HepG2 (cell line): Measurements from ENCODE around the gene PEMT. TPM values are rescaled to one million over a fixed set of nuclear protein-coding genes. Genes with fewer than 3 reads are reported as not detected.

ENCODE experiments used
- ATAC-seq: fragments of 200-7000 bp; cut with Tn5 transposase; 3 replicates; pipeline ENCODE4 v1.9.1; 2020; ENCODE audit warnings: mild to moderate bottlenecking, moderate library complexity
- BruUV-seq: library from RNA; stranded (reverse); fragments of 400-500 nt; replicated peaks from 2 replicates; lab custom pipeline; 2021; lab: Mats Ljungman, UMichigan
- CTCF ChIA-PET: fragments of 300-600 bp; formaldehyde crosslinking; extraction: SDS; loops from one replicate; lab custom pipeline; 2021; ENCODE audit warnings: low total read pairs, inconsistent platforms, low intra/inter-chr PET ratio; lab: Yijun Ruan, JAX
- POLR2A ChIA-PET: fragments of 350-600 bp; sonication (Branson Sonifier 250); formaldehyde crosslinking; loops from one replicate; lab custom pipeline; 2020; ENCODE audit warnings: antibody characterized with exemption, inconsistent platforms; lab: Yijun Ruan, JAX
- DNase-seq: peaks from one replicate; pipeline ENCODE4 v3.0.0-alpha.2; 2015; ENCODE audit warnings: low spot score
- FAIRE-seq: peaks from 3 replicates; lab custom pipeline; 2011; peaks lifted over from hg19 to GRCh38; lab: Jason Lieb, UNC
- H2AFZ ChIP-seq: one replicate; pipeline ENCODE4 v1.6.1; 2011; ENCODE audit warnings: low read length, inconsistent platforms
- H3K27ac ChIP-seq: fragments of 300-600 bp; 3 replicates; pipeline ENCODE4 v1.8.0; 2011; ENCODE audit warnings: mixed run types, mild to moderate bottlenecking, mixed read lengths, low read length, inconsistent platforms; ENCODE audit not compliant: insufficient read depth; ENCODE audit errors: extremely low read length
- H3K27me3 ChIP-seq, 2 experiments: fragments of 200-600 bp in 1 of 2; 2 replicates in 1 of 2; 3 replicates in 1 of 2; pipeline versions ENCODE4 v1.6.0 to v1.8.0; 2011; ENCODE audit warnings: low read length in 2 of 2, mild to moderate bottlenecking in 2 of 2, moderate library complexity in 2 of 2, inconsistent platforms in 1 of 2; ENCODE audit not compliant: insufficient read depth in 2 of 2, control insufficient read depth in 1 of 2
- H3K36me3 ChIP-seq, 2 experiments: fragments of 200-600 bp in 1 of 2; replicated peaks in 1 of 2; 2 replicates in 1 of 2; 3 replicates in 1 of 2; pipeline versions ENCODE4 v1.5.1 to v1.8.0; 2011; ENCODE audit warnings: low read length in 2 of 2, inconsistent platforms in 1 of 2; ENCODE audit not compliant: insufficient read depth in 2 of 2, control insufficient read depth in 1 of 2
- H3K4me1 ChIP-seq: 2 replicates; pipeline ENCODE4 v1.5.1; 2012; ENCODE audit warnings: low read length, inconsistent platforms; ENCODE audit not compliant: insufficient read depth
- H3K4me2 ChIP-seq: 2 replicates; pipeline ENCODE4 v1.6.0; 2011; ENCODE audit warnings: low read depth, low read length, inconsistent platforms
- H3K4me3 ChIP-seq, 3 experiments: fragments of 200-600 bp in 1 of 3; sonication (generic), shearing (Covaris generic) in 1 of 3; replicated peaks in 1 of 3; 2 replicates each; pipeline ENCODE4 v1.5.1; 2011 to 2016; ENCODE audit warnings: low read length in 3 of 3, inconsistent platforms in 2 of 3, low read depth in 2 of 3, mild to moderate bottlenecking in 2 of 3, control low read depth in 1 of 3, mixed read lengths in 1 of 3; ENCODE audit not compliant: insufficient read depth in 1 of 3
- H3K79me2 ChIP-seq: one replicate; pipeline ENCODE4 v1.6.1; 2011; ENCODE audit warnings: low read length, inconsistent platforms; ENCODE audit not compliant: insufficient read depth
- H3K9ac ChIP-seq: 2 replicates; pipeline ENCODE4 v1.6.0; 2011; ENCODE audit warnings: mild to moderate bottlenecking, low read depth, low read length, inconsistent platforms; ENCODE audit not compliant: insufficient read depth
- H3K9me3 ChIP-seq: 2 replicates; pipeline ENCODE4 v1.5.1; 2012; ENCODE audit warnings: mild to moderate bottlenecking, low read length
- H4K20me1 ChIP-seq: 2 replicates; pipeline ENCODE4 v1.6.0; 2011; ENCODE audit warnings: inconsistent platforms, mild to moderate bottlenecking, low read length, moderate library complexity; ENCODE audit not compliant: insufficient read depth
- ATAD3A ChIP-seq: sonication (generic); formaldehyde crosslinking; IDR thresholded peaks from 2 replicates; pipeline ENCODE4 v1.4.0; 2020; ENCODE audit warnings: missing genetic modification reagents
- BRF2 ChIP-seq: sonication (generic); formaldehyde crosslinking; IDR thresholded peaks from 2 replicates; pipeline ENCODE4 v1.8.1; 2022; ENCODE audit warnings: mild to moderate bottlenecking, missing genetic modification reagents
- FOSL1 ChIP-seq: sonication (generic); formaldehyde crosslinking; IDR thresholded peaks from 2 replicates; pipeline ENCODE4 v1.9.0; 2021; ENCODE audit warnings: missing genetic modification reagents, borderline replicate concordance
- ISX ChIP-seq: sonication (generic); formaldehyde crosslinking; conservative IDR thresholded peaks from 2 replicates; pipeline ENCODE4 v1.5.0; 2020; ENCODE audit warnings: missing genetic modification reagents
- NKX3-1 ChIP-seq: sonication (generic); formaldehyde crosslinking; IDR thresholded peaks from 2 replicates; pipeline ENCODE4 v1.5.0; 2020; ENCODE audit warnings: missing genetic modification reagents
- SATB2 ChIP-seq: sonication (generic); formaldehyde crosslinking; IDR thresholded peaks from 2 replicates; pipeline ENCODE4 v1.5.0; 2020; ENCODE audit warnings: missing genetic modification reagents
- SRF ChIP-seq: IDR thresholded peaks from 2 replicates; pipeline ENCODE4 v1.6.1; 2011; ENCODE audit warnings: mild to moderate bottlenecking, low read depth, low read length, moderate library complexity
- ZFP62 ChIP-seq: sonication (generic); formaldehyde crosslinking; IDR thresholded peaks from 2 replicates; pipeline ENCODE4 v1.4.0; 2020; ENCODE audit warnings: missing genetic modification reagents
- ZNF160 ChIP-seq: sonication (generic); formaldehyde crosslinking; IDR thresholded peaks from 2 replicates; pipeline ENCODE4 v1.8.0; 2022; ENCODE audit warnings: mild to moderate bottlenecking, inconsistent platforms, missing genetic modification reagents
- ZNF251 ChIP-seq: sonication (generic); formaldehyde crosslinking; IDR thresholded peaks from 2 replicates; pipeline ENCODE4 v1.9.0; 2021; ENCODE audit warnings: mild to moderate bottlenecking, missing genetic modification reagents
- ZNF281 ChIP-seq: sonication (generic); formaldehyde crosslinking; IDR thresholded peaks from 2 replicates; pipeline ENCODE4 v1.4.0; 2020; ENCODE audit warnings: missing genetic modification reagents, borderline replicate concordance
- ZNF33B ChIP-seq: sonication (generic); formaldehyde crosslinking; IDR thresholded peaks from 2 replicates; pipeline ENCODE4 v1.5.1; 2020; ENCODE audit warnings: mild to moderate bottlenecking, missing genetic modification reagents
- ZNF788 ChIP-seq: sonication (generic); formaldehyde crosslinking; IDR thresholded peaks from 2 replicates; pipeline ENCODE4 v1.5.0; 2020; ENCODE audit warnings: mild to moderate bottlenecking, missing genetic modification reagents, borderline replicate concordance
- ZSCAN29 ChIP-seq: sonication (generic); formaldehyde crosslinking; conservative IDR thresholded peaks from 2 replicates; pipeline ENCODE4 v1.4.0; 2020; ENCODE audit warnings: mild to moderate bottlenecking, missing genetic modification reagents
- WGBS: methylation state at CpG from one replicate; pipeline ENCODE4 v1.1.6; 2017; ENCODE audit warnings: low lambda C conversion rate; 5-methylcytosine and 5-hydroxymethylcytosine counted together
- in situ Hi-C: cut with HindIII; loops from 2 replicates; pipeline ENCODE4 v1.10.0; 2017; ENCODE audit warnings: low pct_unique_long_range_greater_than_20kb; ENCODE audit not compliant: extremely low pct_ligation_motif_present
- intact Hi-C: fragments of 100-400 bp; cut with micrococcal nuclease; formaldehyde crosslinking; loops from one replicate; pipeline ENCODE4 v1.10.0; 2022; ENCODE audit not compliant: unreplicated experiment
- polyA plus RNA-seq, 8 experiments: library from polyadenylated mRNA; depleted of rRNA in 3 of 8; stranded (reverse) in 7 of 8; unstranded in 1 of 8; fragments of >200 nt; fragmentation: Illumina TruSeq in 4 of 8; extraction: Trizol in 4 of 8; gene quantifications; 2 replicates each; pipeline versions ENCODE4 v1.2.1 to v1.2.3, GENCODE V29; 2011 to 2016; ENCODE audit warnings: low read depth in 4 of 8, missing spikeins in 1 of 8, mixed read lengths in 1 of 8; ENCODE audit not compliant: insufficient read depth in 1 of 8
- total RNA-seq, 5 experiments: library from RNA; depleted of rRNA; stranded (reverse); fragments of >200 nt; fragmentation: Illumina TruSeq; extraction: Trizol; gene quantifications; 2 replicates each; pipeline ENCODE4 v1.2.3, GENCODE V29; 2016; ENCODE audit warnings: low read depth in 1 of 5
- TF ChIP-seq, protein P1 (sequence below): sonication (generic); formaldehyde crosslinking; IDR thresholded peaks from 2 replicates; pipeline ENCODE4 v1.8.1; 2023; ENCODE audit warnings: mild to moderate bottlenecking, missing genetic modification reagents
- TF ChIP-seq, protein P2 (sequence below): sonication (generic); formaldehyde crosslinking; IDR thresholded peaks from 2 replicates; pipeline ENCODE4 v1.4.0; 2020; ENCODE audit warnings: mild to moderate bottlenecking, missing genetic modification reagents
- TF ChIP-seq, protein P3 (sequence below): sonication (generic); formaldehyde crosslinking; IDR thresholded peaks from 2 replicates; pipeline ENCODE4 v1.4.0; 2020; ENCODE audit warnings: missing genetic modification reagents

PEMT gene
- total and polyA plus RNA-seq, 2 of the 13 experiments (the other 11 are each of a cell fraction or from before 2014, with no cell fraction given): 31.7 to 43.6 TPM

- TF ChIP-seq ZNF251 (CRISPR knock-in tag) (no peak), ZNF160 (CRISPR knock-in tag) (no peak)
- TF ChIP-seq, protein P1, sequence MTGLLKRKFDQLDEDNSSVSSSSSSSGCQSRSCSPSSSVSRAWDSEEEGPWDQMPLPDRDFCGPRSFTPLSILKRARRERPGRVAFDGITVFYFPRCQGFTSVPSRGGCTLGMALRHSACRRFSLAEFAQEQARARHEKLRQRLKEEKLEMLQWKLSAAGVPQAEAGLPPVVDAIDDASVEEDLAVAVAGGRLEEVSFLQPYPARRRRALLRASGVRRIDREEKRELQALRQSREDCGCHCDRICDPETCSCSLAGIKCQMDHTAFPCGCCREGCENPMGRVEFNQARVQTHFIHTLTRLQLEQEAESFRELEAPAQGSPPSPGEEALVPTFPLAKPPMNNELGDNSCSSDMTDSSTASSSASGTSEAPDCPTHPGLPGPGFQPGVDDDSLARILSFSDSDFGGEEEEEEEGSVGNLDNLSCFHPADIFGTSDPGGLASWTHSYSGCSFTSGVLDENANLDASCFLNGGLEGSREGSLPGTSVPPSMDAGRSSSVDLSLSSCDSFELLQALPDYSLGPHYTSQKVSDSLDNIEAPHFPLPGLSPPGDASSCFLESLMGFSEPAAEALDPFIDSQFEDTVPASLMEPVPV: no peak
These were observed 26.6 kb downstream of the PEMT start (continued) for GRCh38 chr17:17564896-17565295.

DNA sequence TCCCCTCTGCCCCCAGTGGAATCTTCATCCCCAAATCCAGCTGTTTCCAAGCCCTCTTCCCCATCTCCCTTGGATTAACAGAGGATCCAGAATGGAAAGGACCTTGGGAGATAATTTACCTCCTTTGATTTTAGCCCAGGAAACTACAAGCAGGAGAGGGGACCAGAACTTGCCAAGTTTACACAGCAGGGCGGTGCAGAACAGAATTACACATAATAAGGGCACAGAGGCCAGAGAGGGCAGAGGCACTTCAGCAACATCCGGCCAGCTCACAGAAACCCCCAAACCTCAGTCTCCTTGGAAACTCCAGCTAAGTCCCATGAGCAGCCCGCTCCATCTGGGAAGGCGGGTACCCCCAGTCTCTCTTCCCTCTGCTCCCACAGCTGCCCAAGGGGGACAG lies 27.2 kb downstream of the PEMT start:
- H3K9ac ChIP-seq: no peak overlapping the region
- 94% methylated on average over 4 of the region's 4 CpGs for WGBS
- no peak overlapping the region for H2AFZ ChIP-seq
- peaks cover 12% of the 10 kb centered on the region for H3K4me1 ChIP-seq
- in situ Hi-C loops: no loop called here
- H3K79me2 ChIP-seq: no peaks in the 10 kb centered on the region
- H3K4me2 ChIP-seq: no peak overlapping the region
- ChIA-PET POLR2A (interaction anchor here (8.9 kb wide), 1 partner anchor 68 kb away, joined by 114 read pairs; the partner anchor contains the start of gene RASD1), CTCF (no interaction called here)
- H3K27ac ChIP-seq: no peak overlapping the region
- no peak for FAIRE-seq
- H3K27me3 ChIP-seq: no peaks in the 10 kb centered on the region
- 0 out of 2 replicates have a peak, but pooled peaks cover 5% of the 10 kb centered on the region for H4K20me1 ChIP-seq
- intact Hi-C loops: no loop called here
- H3K9me3 ChIP-seq: no peaks in the 10 kb centered on the region
- no peak for ATAC-seq
- H3K36me3 ChIP-seq: no peaks in the 10 kb centered on the region
- no peak overlapping the region for H3K4me3 ChIP-seq
- DNase-seq: no peak
- no TSS peak for BruUV-seq
- TF ChIP-seq ZNF788 (CRISPR knock-in tag) (no peak), FOSL1 (no peak), ZSCAN29 (CRISPR knock-in tag) (no peak), SRF (no peak), NKX3-1 (CRISPR knock-in tag) (no peak), ISX (CRISPR knock-in tag) (no peak), ATAD3A (CRISPR knock-in tag) (no peak), BRF2 (CRISPR knock-in tag) (no peak), SATB2 (no peak), ZNF281 (CRISPR knock-in tag) (no peak), ZFP62 (no peak), ZNF33B (CRISPR knock-in tag) (no peak)
- TF ChIP-seq, protein P2, sequence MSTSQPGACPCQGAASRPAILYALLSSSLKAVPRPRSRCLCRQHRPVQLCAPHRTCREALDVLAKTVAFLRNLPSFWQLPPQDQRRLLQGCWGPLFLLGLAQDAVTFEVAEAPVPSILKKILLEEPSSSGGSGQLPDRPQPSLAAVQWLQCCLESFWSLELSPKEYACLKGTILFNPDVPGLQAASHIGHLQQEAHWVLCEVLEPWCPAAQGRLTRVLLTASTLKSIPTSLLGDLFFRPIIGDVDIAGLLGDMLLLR: no peak
- TF ChIP-seq, protein P3, sequence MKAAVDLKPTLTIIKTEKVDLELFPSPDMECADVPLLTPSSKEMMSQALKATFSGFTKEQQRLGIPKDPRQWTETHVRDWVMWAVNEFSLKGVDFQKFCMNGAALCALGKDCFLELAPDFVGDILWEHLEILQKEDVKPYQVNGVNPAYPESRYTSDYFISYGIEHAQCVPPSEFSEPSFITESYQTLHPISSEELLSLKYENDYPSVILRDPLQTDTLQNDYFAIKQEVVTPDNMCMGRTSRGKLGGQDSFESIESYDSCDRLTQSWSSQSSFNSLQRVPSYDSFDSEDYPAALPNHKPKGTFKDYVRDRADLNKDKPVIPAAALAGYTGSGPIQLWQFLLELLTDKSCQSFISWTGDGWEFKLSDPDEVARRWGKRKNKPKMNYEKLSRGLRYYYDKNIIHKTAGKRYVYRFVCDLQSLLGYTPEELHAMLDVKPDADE (CRISPR knock-in tag): no peak
